ENCODE results near the gene PARP15.

- TF ChIP-seq CTCF (optimal IDR thresholded peaks at IDR 0.05 in 1 of 3, IDR thresholded peaks at IDR 0.05 in 1 of 3, conservative IDR thresholded peaks at IDR 0.05 in 1 of 3; ENCODE audit: extremely low read depth in 1 of 3, insufficient read depth in 2 of 3, low read length in 3 of 3), result no peak
- no peak for TF ChIP-seq EZH2 (IDR thresholded peaks at IDR 0.05; ENCODE audit: low read length)
Measured at GRCh38 chr3:122681284-122681973, 104.0 kb downstream of the PARP15 start.

Measured in keratinocyte (primary cell).